GM12878 (cell line): ENCODE results near the gene HADH. TPM values are rescaled to one million over a fixed set of nuclear protein-coding genes. Genes with fewer than 3 reads are reported as not detected.

Source experiments
- ATAC-seq: fragments of 200-7000 bp; cut with Tn5 transposase; 3 replicates; pipeline ENCODE4 v1.9.1; 2020; ENCODE audit warnings: mild to moderate bottlenecking, moderate library complexity
- BruUV-seq: library from RNA; stranded (reverse); fragments of 400-500 nt; replicated peaks from 2 replicates; lab custom pipeline; 2021; lab: Mats Ljungman, UMichigan
- CTCF ChIA-PET: fragments of 300-600 bp; sonication (Branson Sonifier 250); formaldehyde crosslinking; extraction: SDS; loops from one replicate; lab custom pipeline; 2021; ENCODE audit warnings: inconsistent platforms; lab: Yijun Ruan, JAX
- POLR2A ChIA-PET: fragments of 350-600 bp; formaldehyde crosslinking; extraction: SDS; loops from one replicate; lab custom pipeline; 2021; ENCODE audit warnings: inconsistent platforms; lab: Charles Lee
- RAD21 ChIA-PET: fragments of 300-600 bp; sonication (Branson Sonifier 250); formaldehyde crosslinking; loops from one replicate; lab custom pipeline; 2023; ENCODE audit warnings: antibody characterized with exemption; ENCODE audit not compliant: unreplicated experiment; lab: Charles Lee
- SMC1A ChIA-PET: fragments of 300-600 bp; sonication (Branson Sonifier 250); formaldehyde crosslinking; loops from one replicate; lab custom pipeline; 2023; ENCODE audit not compliant: unreplicated experiment, uncharacterized antibody; lab: Charles Lee
- DNase-seq: peaks from one replicate; pipeline ENCODE4 v3.0.0-alpha.2; 2011; ENCODE audit warnings: low read depth, low spot score
- FAIRE-seq: peaks from 3 replicates; lab custom pipeline; 2011; peaks lifted over from hg19 to GRCh38; lab: Jason Lieb, UNC
- H2AFZ ChIP-seq: 2 replicates; pipeline ENCODE4 v1.6.0; 2011; ENCODE audit warnings: low read depth, low read length, control low read depth; ENCODE audit not compliant: control insufficient read depth
- H3K27ac ChIP-seq: 2 replicates; pipeline ENCODE4 v1.5.1; 2011; ENCODE audit warnings: control low read depth; ENCODE audit not compliant: control insufficient read depth, insufficient read depth
- H3K27me3 ChIP-seq, 2 experiments: replicated peaks in 1 of 2; 2 replicates each; pipeline versions ENCODE4 v1.6.0 to v1.6.1; 2011; ENCODE audit warnings: low read length in 1 of 2; ENCODE audit not compliant: control insufficient read depth in 2 of 2, insufficient read depth in 2 of 2
- H3K36me3 ChIP-seq, 2 experiments: 2 replicates each; pipeline ENCODE4 v1.5.1; 2011; ENCODE audit warnings: low read length in 1 of 2; ENCODE audit not compliant: control insufficient read depth in 2 of 2, insufficient read depth in 2 of 2
- H3K4me1 ChIP-seq: 2 replicates; pipeline ENCODE4 v1.6.1; 2011; ENCODE audit warnings: mild to moderate bottlenecking, low read length, moderate library complexity, mixed read lengths; ENCODE audit not compliant: control insufficient read depth, insufficient read depth
- H3K4me2 ChIP-seq: 2 replicates; pipeline ENCODE4 v1.6.0; 2011; ENCODE audit warnings: control low read depth; ENCODE audit not compliant: control insufficient read depth, insufficient read depth
- H3K4me3 ChIP-seq: fragments of 200-600 bp; sonication (generic); 2 replicates; pipeline ENCODE4 v1.5.1; 2016
- H3K79me2 ChIP-seq: 2 replicates; pipeline ENCODE4 v1.6.0; 2011; ENCODE audit warnings: low read length; ENCODE audit not compliant: control insufficient read depth, insufficient read depth
- H3K9ac ChIP-seq: 2 replicates; pipeline ENCODE4 v1.8.0; 2011; ENCODE audit warnings: low read length, control low read depth, mixed read lengths; ENCODE audit not compliant: control insufficient read depth, insufficient read depth
- H3K9me3 ChIP-seq: replicated peaks from 3 replicates; pipeline ENCODE4 v1.5.1; 2011; ENCODE audit warnings: mild to moderate bottlenecking, low read length; ENCODE audit not compliant: control insufficient read depth, insufficient read depth
- H4K20me1 ChIP-seq: 2 replicates; pipeline ENCODE4 v1.6.0; 2011; ENCODE audit not compliant: control insufficient read depth, insufficient read depth
- BRCA1 ChIP-seq: IDR thresholded peaks from 2 replicates; pipeline ENCODE4 v1.6.1; 2011; ENCODE audit warnings: low read depth, low read length, improper control_type of control experiment
- E2F4 ChIP-seq: IDR thresholded peaks from 2 replicates; pipeline ENCODE4 v1.6.1; 2012; ENCODE audit warnings: low read depth, low read length, improper control_type of control experiment
- FOS ChIP-seq: IDR thresholded peaks from 3 replicates; pipeline ENCODE4 v1.6.1; 2011; ENCODE audit warnings: borderline replicate concordance; ENCODE audit not compliant: insufficient read length; ENCODE audit errors: extremely low read depth
- IRF3 ChIP-seq: fragments of 450-650 bp; IDR thresholded peaks from 2 replicates; pipeline ENCODE4 v1.6.1; 2014; ENCODE audit warnings: mild to moderate bottlenecking
- POLR2AphosphoS2 ChIP-seq: IDR thresholded peaks from 2 replicates; pipeline ENCODE4 v1.6.1; 2011; ENCODE audit warnings: low read depth, mild to moderate bottlenecking, low read length, improper control_type of control experiment, moderate library complexity
- ZBED1 ChIP-seq: IDR thresholded peaks from 2 replicates; pipeline ENCODE4 v1.6.1; 2016; ENCODE audit warnings: borderline replicate concordance
- WGBS: methylation state at CpG from one replicate; pipeline ENCODE4 v1.1.6; 2016; ENCODE audit warnings: low lambda C conversion rate; ENCODE audit not compliant: insufficient replicate concordance, insufficient coverage; ENCODE audit errors: missing lambda C conversion rate; 5-methylcytosine and 5-hydroxymethylcytosine counted together
- in situ Hi-C: fragments of 300-500 bp; cut with MboI; formaldehyde crosslinking; loops from 9 replicates; pipeline ENCODE4 v1.14.3; 2018; ENCODE audit warnings: mixed read lengths
- intact Hi-C: fragments of 100-400 bp; cut with micrococcal nuclease; formaldehyde crosslinking; loops from one replicate; pipeline ENCODE4 v1.14.2; 2022; ENCODE audit not compliant: unreplicated experiment
- polyA plus RNA-seq, 11 experiments: library from polyadenylated mRNA; depleted of rRNA in 4 of 11; unstranded in 6 of 11; stranded (reverse) in 5 of 11; fragments of >200 nt; fragmentation: Nextera tagmentation in 4 of 11; fragmentation: Illumina TruSeq in 1 of 11; extraction: Ambion mirVana in 4 of 11; extraction: Trizol in 1 of 11; gene quantifications; 1 replicate in 1 of 11; 2 replicates in 10 of 11; pipeline versions ENCODE4 v1.2.1 to v1.2.3, GENCODE V29; 2011 to 2016; ENCODE audit warnings: inconsistent platforms in 2 of 11, missing spikeins in 2 of 11, low read depth in 1 of 11
- total RNA-seq, 4 experiments: library from RNA; depleted of rRNA in 3 of 4; stranded (reverse); fragments of >200 nt in 3 of 4; fragmentation: Illumina TruSeq in 1 of 4; extraction: Trizol in 1 of 4; gene quantifications; 2 replicates each; pipeline versions ENCODE4 v1.2.1 to v1.2.3, GENCODE V29; 2013 to 2021

Gene HADH
- total and polyA plus RNA-seq, 10 of the 15 experiments (the other 5 are each of a cell fraction or from before 2014, with no cell fraction given), result 20.3 to 97.9 (median 76.6) TPM

- ATAC-seq (no peak), DNase-seq (no peak)
- Histone ChIP-seq H3K4me3 (no peak overlapping the region), H3K9me3 (no peaks in the 10 kb centered on the region), H3K9ac (no peak overlapping the region), H2AFZ (peak overlapping the region; percentile 23; the same call in 1 of the 2 replicates), H3K27me3 (no peaks in the 10 kb centered on the region), H3K27ac (no peak overlapping the region), H3K4me2 (no peak overlapping the region)
- ChIA-PET SMC1A (interaction anchor here (0.7 to 3.9 kb wide), 31 partner anchors 10 to 581 kb away, joined by 3 to 34 read pairs (median 4); partner anchors contain the start of gene HADH), CTCF (interaction anchor here (0.6 to 4.3 kb wide), 51 partner anchors 8 to 1387 kb away, joined by 3 to 90 read pairs (median 4); no protein-coding TSS in a partner anchor), RAD21 (interaction anchor here (0.8 to 5.3 kb wide), 15 partner anchors 10 to 601 kb away, joined by 3 to 43 read pairs (median 5); partner anchors contain the start of gene RPL34)
- WGBS, result 27% methylated on average over 2 of the region's 2 CpGs
- TF ChIP-seq BRCA1, result no peak
- TF ChIP-seq POLR2AphosphoS2, result no peak
- no peak for TF ChIP-seq FOS
- TF ChIP-seq E2F4, result no peak
- no peak for TF ChIP-seq IRF3
- no peak for TF ChIP-seq ZBED1
- TF ChIP-seq, all 136 proteins: peak for 0
- POLR2A ChIA-PET, result interaction anchor here (1.4 to 1.8 kb wide), 3 partner anchors 15 to 27 kb away, joined by 3 to 4 read pairs (median 4); no protein-coding TSS in a partner anchor
- intact Hi-C loops, result loop anchor here (1.0 kb wide), 2 partner anchors 474 to 553 kb away; no protein-coding TSS in a partner anchor
- in situ Hi-C loops, result loop anchor here (5.0 kb wide), 1 partner anchor 553 kb away; no protein-coding TSS in a partner anchor
- FAIRE-seq, result no peak
- Histone ChIP-seq H3K79me2 (no peaks in the 10 kb centered on the region), H4K20me1 (no peaks in the 10 kb centered on the region), H3K4me1 (no peaks in the 10 kb centered on the region), H3K36me3 (peaks cover 0 to 12% of the 10 kb centered on the region in 2 experiments)
- BruUV-seq, result no TSS peak
Observed at GRCh38 chr4:108018884-108019187, 29.1 kb downstream of the HADH start.
